Umbilical cord (tissue), 2 donors: ENCODE data around the gene SHD. TPM values are rescaled to one million over a fixed set of nuclear protein-coding genes. Genes with fewer than 3 reads are reported as not detected.
"Not testable (repeated sequence)": the region's sequence is repeated elsewhere in the genome, so short reads cannot be mapped to it uniquely, and the experiment has no call there.

Experiments used
- DNase-seq: peaks from one replicate; pipeline ENCODE4 v3.0.0-alpha.2; 2015; ENCODE audit warnings: low spot score
- total RNA-seq: library from RNA; depleted of rRNA; stranded (reverse); fragments of >200 nt; gene quantifications from one replicate; pipeline ENCODE4 v1.2.3, GENCODE V29; 2014; ENCODE audit warnings: low replicate concordance; ENCODE audit not compliant: insufficient read depth

Gene SHD
- 2.9 TPM for total RNA-seq

- DNase-seq = no peak
Observed at GRCh38 chr19:4278419-4279266, at the start of gene SHD. TSS of gene SHD (plus strand) at chr19:4279266. CDS start at chr19:4280064, 798 bp downstream.

- DNase-seq = not testable (repeated sequence)
Observed at GRCh38 chr19:4230237-4230636, 48.8 kb upstream of the SHD start.

GRCh38 chr19:4231521-4231920 is 47.5 kb upstream of the SHD start:
- not testable (repeated sequence) for DNase-seq

GRCh38 chr19:4232139-4232538 is 46.9 kb upstream of the SHD start:
- DNase-seq = not testable (repeated sequence)

- no peak for DNase-seq
Observed at GRCh38 chr19:4232614-4233281, 46.3 kb upstream of the SHD start.

- DNase-seq = no peak
Observed at GRCh38 chr19:4233282-4233853, 45.7 kb upstream of the SHD start.

GRCh38 chr19:4234142-4234861 is 44.8 kb upstream of the SHD start:
- DNase-seq = no peak

- DNase-seq = no peak
Observed at GRCh38 chr19:4234862-4235201, 44.2 kb upstream of the SHD start.

GRCh38 chr19:4237510-4237909 is 41.6 kb upstream of the SHD start:
- DNase-seq = not testable (repeated sequence)

- no peak for DNase-seq
Observed at GRCh38 chr19:4238831-4239230, 40.2 kb upstream of the SHD start.

- DNase-seq = no peak
Observed at GRCh38 chr19:4241824-4242430, 37.1 kb upstream of the SHD start.

- DNase-seq = not testable (repeated sequence)
Observed at GRCh38 chr19:4245938-4246337, 33.1 kb upstream of the SHD start.

- DNase-seq = peak; percentile 100
Observed at GRCh38 chr19:4246767-4247593, 32.1 kb upstream of the SHD start, which contains the start of gene YJU2. TSS of gene YJU2 (plus strand) at chr19:4247080. CDS start at chr19:4247147, 67 bp downstream.

GRCh38 chr19:4256563-4256962 is 22.5 kb upstream of the SHD start:
- DNase-seq = no peak

GRCh38 chr19:4257025-4257424 is 22.0 kb upstream of the SHD start:
- no peak for DNase-seq

GRCh38 chr19:4258181-4258580 is 20.9 kb upstream of the SHD start:
- no peak for DNase-seq

GRCh38 chr19:4260613-4261191 is 18.4 kb upstream of the SHD start:
- DNase-seq = no peak

GRCh38 chr19:4264812-4265211 is 14.3 kb upstream of the SHD start:
- DNase-seq = no peak

- no peak for DNase-seq
Observed at GRCh38 chr19:4266253-4267000, 12.6 kb upstream of the SHD start.
